ENCODE results near the gene TMEM181. TPM values are rescaled to one million over a fixed set of nuclear protein-coding genes. Genes with fewer than 3 reads are reported as not detected.

The TMEM181 gene
- total and polyA plus RNA-seq, 2 of the 13 experiments (the other 11 are each of a cell fraction or from before 2014, with no cell fraction given), result 59.1 to 108 TPM

DNA sequence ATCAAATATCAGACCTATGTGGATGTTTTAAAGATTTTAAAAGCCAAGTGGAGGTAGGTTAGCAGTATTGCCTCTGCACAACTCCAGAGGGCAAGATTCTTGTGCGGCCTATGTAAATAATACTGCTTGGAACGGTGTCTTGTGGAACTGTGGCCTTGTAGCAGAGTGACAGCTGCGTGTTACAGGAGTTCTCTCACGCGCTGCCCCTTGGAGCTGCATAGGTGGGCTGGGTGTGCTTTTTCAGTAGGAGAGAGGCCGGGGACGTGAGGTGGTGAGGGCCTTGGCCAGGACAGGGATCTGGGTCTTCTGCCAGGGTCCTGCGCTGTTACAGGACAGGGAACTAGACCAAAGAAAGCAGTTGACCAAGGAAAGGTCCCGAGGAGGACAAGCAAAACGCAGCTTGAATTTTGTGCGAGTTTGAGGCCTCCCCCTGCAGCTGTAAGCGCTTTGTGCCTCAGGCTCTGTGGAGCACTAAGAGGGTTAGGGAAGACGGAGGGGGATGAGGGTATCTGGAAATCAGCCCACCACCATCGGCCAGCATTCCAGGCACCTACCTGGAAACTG is 1.5 kb downstream of the TMEM181 start (continued):
- TF ChIP-seq, protein P1, sequence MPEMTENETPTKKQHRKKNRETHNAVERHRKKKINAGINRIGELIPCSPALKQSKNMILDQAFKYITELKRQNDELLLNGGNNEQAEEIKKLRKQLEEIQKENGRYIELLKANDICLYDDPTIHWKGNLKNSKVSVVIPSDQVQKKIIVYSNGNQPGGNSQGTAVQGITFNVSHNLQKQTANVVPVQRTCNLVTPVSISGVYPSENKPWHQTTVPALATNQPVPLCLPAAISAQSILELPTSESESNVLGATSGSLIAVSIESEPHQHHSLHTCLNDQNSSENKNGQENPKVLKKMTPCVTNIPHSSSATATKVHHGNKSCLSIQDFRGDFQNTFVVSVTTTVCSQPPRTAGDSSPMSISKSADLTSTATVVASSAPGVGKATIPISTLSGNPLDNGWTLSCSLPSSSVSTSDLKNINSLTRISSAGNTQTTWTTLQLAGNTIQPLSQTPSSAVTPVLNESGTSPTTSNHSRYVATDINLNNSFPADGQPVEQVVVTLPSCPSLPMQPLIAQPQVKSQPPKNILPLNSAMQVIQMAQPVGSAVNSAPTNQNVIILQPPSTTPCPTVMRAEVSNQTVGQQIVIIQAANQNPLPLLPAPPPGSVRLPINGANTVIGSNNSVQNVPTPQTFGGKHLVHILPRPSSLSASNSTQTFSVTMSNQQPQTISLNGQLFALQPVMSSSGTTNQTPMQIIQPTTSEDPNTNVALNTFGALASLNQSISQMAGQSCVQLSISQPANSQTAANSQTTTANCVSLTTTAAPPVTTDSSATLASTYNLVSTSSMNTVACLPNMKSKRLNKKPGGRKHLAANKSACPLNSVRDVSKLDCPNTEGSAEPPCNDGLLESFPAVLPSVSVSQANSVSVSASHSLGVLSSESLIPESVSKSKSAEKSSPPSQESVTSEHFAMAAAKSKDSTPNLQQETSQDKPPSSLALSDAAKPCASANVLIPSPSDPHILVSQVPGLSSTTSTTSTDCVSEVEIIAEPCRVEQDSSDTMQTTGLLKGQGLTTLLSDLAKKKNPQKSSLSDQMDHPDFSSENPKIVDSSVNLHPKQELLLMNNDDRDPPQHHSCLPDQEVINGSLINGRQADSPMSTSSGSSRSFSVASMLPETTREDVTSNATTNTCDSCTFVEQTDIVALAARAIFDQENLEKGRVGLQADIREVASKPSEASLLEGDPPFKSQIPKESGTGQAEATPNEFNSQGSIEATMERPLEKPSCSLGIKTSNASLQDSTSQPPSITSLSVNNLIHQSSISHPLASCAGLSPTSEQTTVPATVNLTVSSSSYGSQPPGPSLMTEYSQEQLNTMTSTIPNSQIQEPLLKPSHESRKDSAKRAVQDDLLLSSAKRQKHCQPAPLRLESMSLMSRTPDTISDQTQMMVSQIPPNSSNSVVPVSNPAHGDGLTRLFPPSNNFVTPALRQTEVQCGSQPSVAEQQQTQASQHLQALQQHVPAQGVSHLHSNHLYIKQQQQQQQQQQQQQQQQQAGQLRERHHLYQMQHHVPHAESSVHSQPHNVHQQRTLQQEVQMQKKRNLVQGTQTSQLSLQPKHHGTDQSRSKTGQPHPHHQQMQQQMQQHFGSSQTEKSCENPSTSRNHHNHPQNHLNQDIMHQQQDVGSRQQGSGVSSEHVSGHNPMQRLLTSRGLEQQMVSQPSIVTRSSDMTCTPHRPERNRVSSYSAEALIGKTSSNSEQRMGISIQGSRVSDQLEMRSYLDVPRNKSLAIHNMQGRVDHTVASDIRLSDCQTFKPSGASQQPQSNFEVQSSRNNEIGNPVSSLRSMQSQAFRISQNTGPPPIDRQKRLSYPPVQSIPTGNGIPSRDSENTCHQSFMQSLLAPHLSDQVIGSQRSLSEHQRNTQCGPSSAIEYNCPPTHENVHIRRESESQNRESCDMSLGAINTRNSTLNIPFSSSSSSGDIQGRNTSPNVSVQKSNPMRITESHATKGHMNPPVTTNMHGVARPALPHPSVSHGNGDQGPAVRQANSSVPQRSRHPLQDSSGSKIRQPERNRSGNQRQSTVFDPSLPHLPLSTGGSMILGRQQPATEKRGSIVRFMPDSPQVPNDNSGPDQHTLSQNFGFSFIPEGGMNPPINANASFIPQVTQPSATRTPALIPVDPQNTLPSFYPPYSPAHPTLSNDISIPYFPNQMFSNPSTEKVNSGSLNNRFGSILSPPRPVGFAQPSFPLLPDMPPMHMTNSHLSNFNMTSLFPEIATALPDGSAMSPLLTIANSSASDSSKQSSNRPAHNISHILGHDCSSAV (CRISPR knock-in tag; IDR thresholded peaks at IDR 0.05; ENCODE audit: borderline replicate concordance), result 0 out of 2 replicates have a peak, but pooled peaks have one; percentile 39
- TF ChIP-seq HNF4G (IDR thresholded peaks at IDR 0.05; ENCODE audit: borderline replicate concordance, low read depth, low read length), result no peak
- no peak for TF ChIP-seq HNF4G (CRISPR knock-in tag; IDR thresholded peaks at IDR 0.05; ENCODE audit: borderline replicate concordance, low read depth)
- 0 out of 2 replicates have a peak, but pooled peaks have one; percentile 30 for TF ChIP-seq CBFB (CRISPR knock-in tag; IDR thresholded peaks at IDR 0.05)
- TF ChIP-seq ZKSCAN1 (IDR thresholded peaks at IDR 0.05; ENCODE audit: low read length), result no peak
- TF ChIP-seq, protein P2, sequence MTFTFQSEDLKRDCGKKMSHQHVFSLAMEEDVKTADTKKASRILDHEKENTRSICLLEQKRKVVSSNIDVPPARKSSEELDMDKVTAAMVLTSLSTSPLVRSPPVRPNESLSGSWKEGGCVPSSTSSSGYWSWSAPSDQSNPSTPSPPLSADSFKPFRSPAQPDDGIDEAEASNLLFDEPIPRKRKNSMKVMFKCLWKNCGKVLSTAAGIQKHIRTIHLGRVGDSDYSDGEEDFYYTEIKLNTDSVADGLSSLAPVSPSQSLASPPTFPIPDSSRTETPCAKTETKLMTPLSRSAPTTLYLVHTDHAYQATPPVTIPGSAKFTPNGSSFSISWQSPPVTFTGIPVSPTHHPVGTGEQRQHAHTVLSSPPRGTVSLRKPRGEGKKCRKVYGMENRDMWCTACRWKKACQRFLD (CRISPR knock-in tag; IDR thresholded peaks at IDR 0.05; ENCODE audit: borderline replicate concordance), result no peak
- TF ChIP-seq ZNF790 (CRISPR knock-in tag; IDR thresholded peaks at IDR 0.05; ENCODE audit: borderline replicate concordance), result peak; percentile 64; the same call in 1 of the 2 replicates
- TF ChIP-seq ETV6 (CRISPR knock-in tag; conservative IDR thresholded peaks at IDR 0.05), result no peak
- TF ChIP-seq MED1 (CRISPR knock-in tag; IDR thresholded peaks at IDR 0.05), result no peak
- peak; percentile 29; the same call in 1 of the 2 replicates for TF ChIP-seq MEIS1 (CRISPR knock-in tag; IDR thresholded peaks at IDR 0.05; ENCODE audit: borderline replicate concordance)
- TF ChIP-seq, protein P3, sequence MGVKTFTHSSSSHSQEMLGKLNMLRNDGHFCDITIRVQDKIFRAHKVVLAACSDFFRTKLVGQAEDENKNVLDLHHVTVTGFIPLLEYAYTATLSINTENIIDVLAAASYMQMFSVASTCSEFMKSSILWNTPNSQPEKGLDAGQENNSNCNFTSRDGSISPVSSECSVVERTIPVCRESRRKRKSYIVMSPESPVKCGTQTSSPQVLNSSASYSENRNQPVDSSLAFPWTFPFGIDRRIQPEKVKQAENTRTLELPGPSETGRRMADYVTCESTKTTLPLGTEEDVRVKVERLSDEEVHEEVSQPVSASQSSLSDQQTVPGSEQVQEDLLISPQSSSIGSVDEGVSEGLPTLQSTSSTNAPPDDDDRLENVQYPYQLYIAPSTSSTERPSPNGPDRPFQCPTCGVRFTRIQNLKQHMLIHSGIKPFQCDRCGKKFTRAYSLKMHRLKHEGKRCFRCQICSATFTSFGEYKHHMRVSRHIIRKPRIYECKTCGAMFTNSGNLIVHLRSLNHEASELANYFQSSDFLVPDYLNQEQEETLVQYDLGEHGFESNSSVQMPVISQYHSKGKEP (CRISPR knock-in tag; IDR thresholded peaks at IDR 0.05), result no peak
- TF ChIP-seq FOXC1 (CRISPR knock-in tag; IDR thresholded peaks at IDR 0.05; ENCODE audit: borderline replicate concordance), result 0 out of 2 replicates have a peak, but pooled peaks have one; percentile 16
- TF ChIP-seq GATAD1 (CRISPR knock-in tag; IDR thresholded peaks at IDR 0.05), result 0 out of 2 replicates have a peak, but pooled peaks have one; percentile 4
- TF ChIP-seq MTA3 (CRISPR knock-in tag; IDR thresholded peaks at IDR 0.05), result no peak
- TF ChIP-seq, protein P4, sequence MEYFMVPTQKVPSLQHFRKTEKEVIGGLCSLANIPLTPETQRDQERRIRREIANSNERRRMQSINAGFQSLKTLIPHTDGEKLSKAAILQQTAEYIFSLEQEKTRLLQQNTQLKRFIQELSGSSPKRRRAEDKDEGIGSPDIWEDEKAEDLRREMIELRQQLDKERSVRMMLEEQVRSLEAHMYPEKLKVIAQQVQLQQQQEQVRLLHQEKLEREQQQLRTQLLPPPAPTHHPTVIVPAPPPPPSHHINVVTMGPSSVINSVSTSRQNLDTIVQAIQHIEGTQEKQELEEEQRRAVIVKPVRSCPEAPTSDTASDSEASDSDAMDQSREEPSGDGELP (IDR thresholded peaks at IDR 0.05; ENCODE audit: borderline replicate concordance, low read depth), result peak; percentile 27; the same call in 1 of the 2 replicates
- no peak for TF ChIP-seq CCDC6 (CRISPR knock-in tag; IDR thresholded peaks at IDR 0.05)

Data from HepG2 (cell line).